NB4 (cell line): ENCODE results near the gene SOD3.

Experiments used
- DNase-seq: peaks from one replicate; pipeline ENCODE4 v3.0.0; 2010; ENCODE audit warnings: low read depth
- H3K4me3 ChIP-seq: one replicate; pipeline ENCODE4 v1.5.1; 2011; ENCODE audit warnings: mild to moderate bottlenecking, low read depth, low read length, moderate library complexity
- CTCF ChIP-seq: IDR thresholded peaks from one replicate; pipeline ENCODE4 v1.5.1; 2012; ENCODE audit warnings: low read depth, low read length
- MAX ChIP-seq: IDR thresholded peaks from 2 replicates; pipeline ENCODE4 v1.6.1; 2011; ENCODE audit warnings: low read depth, low read length
- MYC ChIP-seq: IDR thresholded peaks from 2 replicates; pipeline ENCODE4 v1.6.1; 2011; ENCODE audit warnings: low read depth, low read length
- POLR2A ChIP-seq: IDR thresholded peaks from 2 replicates; pipeline ENCODE4 v1.6.1; 2011; ENCODE audit warnings: mild to moderate bottlenecking; ENCODE audit not compliant: insufficient read length; ENCODE audit errors: extremely low read depth

The SOD3 gene

GRCh38 chr4:24849351-24849750 is 54.0 kb downstream of the SOD3 start:
- no peak overlapping the region for H3K4me3 ChIP-seq
- no peak for DNase-seq
- TF ChIP-seq POLR2A (no peak), MAX (no peak), CTCF (no peak), MYC (no peak)

- no peak overlapping the region for H3K4me3 ChIP-seq
- TF ChIP-seq MYC = no peak
- DNase-seq = no peak
Measured at GRCh38 chr4:24849756-24850155, 54.4 kb downstream of the SOD3 start.
